Tongue (tissue), 2 donors: ENCODE data around the gene PAK4. TPM values are rescaled to one million over a fixed set of nuclear protein-coding genes. Genes with fewer than 3 reads are reported as not detected.

Experiments used
- DNase-seq: peaks from one replicate; pipeline ENCODE4 v3.0.0-alpha.2; 2015
- total RNA-seq: library from RNA; depleted of rRNA; stranded (reverse); fragments of >200 nt; gene quantifications from one replicate; pipeline ENCODE4 v1.2.3, GENCODE V29; 2014

The PAK4 gene
- total RNA-seq, 1 donor from 2014 or later: 10.3 TPM

DNA sequence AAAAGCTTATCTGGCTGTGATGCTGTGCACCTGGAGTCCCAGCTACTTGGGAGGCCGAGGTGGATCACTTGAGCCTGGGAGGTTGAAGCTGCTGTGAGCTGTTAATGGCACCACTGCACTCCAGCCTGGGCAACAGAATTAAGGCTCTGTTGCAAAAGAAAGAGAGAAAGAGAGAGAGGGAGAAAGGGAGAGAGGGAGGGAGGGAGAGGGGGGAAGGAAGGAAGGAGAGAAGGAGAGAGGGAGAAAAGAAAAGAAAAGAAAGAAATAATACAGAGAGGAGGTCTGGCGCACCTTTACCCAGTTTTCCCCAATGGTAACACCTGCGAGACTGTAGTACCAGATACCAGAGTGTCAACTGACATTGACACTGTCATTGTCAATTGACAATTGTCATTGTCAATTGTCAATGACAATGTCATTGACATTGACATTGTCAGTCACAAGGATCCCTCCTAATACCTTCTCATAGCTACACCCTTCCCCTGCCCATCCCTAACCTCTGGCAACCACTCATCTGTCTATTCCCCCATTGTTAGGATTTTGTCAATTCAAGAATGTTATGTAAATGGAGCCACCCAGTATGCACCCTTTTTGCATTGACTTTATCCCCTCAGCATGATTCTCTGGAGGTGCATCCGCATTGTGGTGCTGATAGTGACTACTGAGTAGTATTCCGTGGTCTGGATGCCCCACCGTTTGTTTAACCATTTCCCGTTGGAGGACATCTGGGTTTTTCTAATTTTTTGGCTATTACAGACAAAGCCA lies 21.3 kb downstream of the PAK4 start:
- no peak for DNase-seq

DNA sequence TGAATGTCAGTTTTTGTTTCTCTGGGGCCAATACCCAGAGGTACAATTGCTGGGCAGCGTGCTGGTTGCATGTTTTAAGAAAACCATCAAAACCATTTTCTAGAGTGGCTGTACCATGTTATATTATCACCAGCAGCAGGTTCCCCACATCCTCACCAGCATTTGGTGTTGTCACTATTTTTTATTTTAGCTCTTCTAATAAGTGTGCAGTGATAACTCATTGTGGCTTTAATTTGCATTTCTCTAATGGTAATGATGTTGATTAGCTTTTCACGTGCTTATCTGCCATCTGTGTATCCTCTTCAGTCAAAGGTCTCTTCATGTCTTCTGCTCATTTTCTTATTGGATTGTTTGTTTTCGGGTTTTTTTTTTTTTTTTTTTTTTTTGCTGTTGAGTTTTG lies 21.9 kb downstream of the PAK4 start:
- no peak for DNase-seq

DNA sequence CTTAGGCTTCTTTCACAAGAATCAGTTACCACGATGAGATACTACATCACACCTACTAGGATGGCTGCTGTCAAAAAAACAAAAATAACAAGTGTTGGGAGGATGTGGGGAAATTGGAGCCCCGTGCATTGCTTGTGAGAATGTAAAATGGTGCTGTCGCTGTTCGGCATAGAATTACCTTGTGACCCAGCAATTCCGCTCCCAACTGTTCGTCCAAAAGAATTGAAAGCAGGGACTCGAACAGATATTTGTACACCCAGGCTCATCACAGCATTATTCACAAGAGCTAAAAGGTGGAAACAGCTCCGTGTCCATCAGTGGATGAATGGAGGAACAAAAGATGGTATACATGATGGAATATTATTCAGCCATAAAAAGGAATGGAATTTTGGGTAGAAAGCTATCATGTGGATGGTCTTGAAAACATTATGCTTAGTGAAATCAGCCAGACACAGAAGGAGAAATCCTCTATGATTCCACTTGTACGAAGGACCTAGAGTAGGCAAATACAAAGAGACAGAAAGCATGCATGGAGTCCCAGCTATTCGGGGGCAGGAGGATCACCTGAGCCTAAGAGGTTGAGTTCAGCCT lies 23.4 kb downstream of the PAK4 start:
- no peak for DNase-seq

DNA sequence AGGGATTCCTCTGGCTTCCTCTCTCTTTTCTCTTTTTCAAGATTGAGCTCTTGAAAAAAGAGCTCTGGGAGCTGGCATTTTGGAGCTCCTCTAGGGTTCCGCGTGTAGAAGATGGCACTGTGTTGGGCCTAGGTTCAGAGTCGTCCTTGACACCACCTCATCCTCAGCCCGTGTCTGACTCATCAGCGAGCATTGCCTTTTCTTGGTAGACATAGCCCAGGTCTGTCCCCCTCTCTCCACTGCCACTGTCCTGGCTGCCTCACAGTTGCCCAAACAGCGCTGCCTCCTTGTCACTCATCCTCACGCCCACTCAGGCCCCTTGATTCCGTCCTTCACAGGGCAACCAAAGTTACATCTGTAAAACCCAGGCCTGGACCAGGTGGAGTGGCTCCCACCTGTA lies 24.6 kb downstream of the PAK4 start:
- no peak for DNase-seq

DNA sequence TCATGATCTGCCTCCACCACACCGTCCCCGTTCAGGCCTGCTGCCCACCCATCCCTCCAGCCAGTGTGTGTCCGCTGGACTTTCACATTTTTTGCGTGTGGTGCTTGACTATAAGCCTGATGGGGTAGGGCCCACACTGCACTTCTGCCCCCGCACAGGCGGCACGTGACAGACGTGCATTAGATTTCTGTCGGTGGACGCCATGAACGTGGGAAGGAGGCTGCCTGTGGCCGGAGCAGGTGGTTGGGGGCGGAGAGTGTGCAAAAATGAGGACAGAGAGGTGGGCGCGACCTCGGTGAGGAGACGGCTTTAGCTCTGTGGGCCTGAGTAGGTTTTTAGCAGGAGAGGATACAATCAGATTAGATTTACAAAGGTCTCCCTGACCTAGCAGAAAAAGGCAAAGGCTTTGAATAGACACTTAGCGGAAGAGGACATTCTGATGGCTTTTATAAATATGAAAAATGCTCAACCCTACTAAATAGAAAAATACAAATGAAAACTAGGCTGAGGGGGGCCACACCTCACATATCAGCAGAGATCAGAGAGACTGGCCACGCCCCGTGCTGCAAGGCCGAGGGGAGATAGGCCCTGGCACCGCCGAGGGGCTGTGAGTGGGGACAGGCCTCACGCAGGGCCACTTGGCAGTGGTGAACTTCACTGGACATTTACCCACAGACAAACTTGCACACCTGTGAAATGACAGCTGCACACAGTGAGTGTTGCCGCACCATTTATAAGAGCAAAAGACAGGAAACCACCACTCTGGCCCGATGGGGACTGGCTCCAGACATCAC lies 25.4 kb downstream of the PAK4 start:
- DNase-seq: no peak

DNA sequence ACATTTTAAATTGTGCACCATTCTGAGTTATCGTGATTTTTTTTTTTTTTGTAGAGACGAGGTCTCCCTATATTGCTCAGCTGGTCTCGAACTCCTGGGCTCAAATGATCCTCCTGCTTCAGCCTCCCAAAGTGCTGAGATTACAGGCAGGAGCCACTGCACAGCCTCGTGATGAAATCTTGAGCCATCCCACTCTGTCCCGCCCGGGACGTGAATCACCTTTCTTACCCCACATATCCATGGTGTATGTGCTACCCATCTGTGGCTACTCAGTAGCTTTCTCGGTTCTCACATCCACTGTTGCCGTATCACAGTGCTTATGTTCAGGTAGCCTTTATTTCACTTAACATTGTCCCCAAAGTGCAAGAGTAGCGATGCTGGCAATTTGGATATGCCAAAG lies 26.5 kb downstream of the PAK4 start:
- no peak for DNase-seq

DNA sequence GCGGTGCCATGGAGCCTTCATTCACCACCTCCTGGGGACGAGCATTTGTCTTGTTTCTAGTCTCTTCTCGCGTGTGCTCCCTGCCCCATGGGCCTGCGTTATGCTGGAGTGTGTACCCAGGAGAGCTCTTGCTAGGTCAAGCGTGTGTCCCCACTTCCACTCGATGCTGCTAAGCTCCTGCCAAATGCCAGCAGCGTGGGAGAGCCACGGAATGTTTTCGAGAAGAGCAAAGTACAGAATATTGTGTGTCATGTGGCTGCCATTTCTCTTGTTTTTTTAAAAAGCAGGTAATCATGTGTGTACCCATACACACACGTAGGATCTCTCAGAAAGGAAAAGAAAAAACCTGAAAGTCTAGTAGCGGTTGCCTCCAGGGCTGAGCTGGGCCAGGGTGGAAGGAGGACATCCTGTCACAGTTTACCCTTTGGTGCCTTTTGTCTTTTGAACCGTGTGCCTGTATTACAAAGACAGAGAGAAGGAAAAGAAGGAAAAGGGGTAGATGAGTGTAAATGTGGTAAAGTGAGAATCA lies 28.6 kb downstream of the PAK4 start:
- peak; percentile 28 for DNase-seq

DNA sequence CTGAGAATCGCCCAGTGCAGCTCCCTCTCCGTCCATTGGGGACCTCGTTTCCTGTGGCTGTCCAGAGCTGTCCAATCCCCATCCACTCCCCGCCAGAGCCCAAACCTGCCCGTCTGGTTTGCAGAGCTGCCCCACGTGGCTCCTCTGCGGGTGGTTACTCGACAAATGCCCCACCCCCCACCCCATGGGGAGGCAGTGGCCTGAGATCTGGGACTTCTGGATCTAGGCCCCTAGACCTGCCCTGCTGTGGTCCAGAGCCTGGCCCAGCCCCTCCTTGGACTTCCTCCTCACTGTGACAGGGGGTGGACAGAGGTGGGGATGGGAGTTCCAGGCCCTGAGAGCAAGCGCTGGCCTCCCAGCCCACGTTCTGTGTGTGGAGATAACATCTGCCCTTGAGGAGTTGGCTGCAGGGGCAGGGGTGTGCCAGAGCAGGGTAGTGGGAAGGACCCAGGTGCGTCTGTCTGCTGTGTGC lies 29.1 kb downstream of the PAK4 start:
- DNase-seq: peak; percentile 37

DNA sequence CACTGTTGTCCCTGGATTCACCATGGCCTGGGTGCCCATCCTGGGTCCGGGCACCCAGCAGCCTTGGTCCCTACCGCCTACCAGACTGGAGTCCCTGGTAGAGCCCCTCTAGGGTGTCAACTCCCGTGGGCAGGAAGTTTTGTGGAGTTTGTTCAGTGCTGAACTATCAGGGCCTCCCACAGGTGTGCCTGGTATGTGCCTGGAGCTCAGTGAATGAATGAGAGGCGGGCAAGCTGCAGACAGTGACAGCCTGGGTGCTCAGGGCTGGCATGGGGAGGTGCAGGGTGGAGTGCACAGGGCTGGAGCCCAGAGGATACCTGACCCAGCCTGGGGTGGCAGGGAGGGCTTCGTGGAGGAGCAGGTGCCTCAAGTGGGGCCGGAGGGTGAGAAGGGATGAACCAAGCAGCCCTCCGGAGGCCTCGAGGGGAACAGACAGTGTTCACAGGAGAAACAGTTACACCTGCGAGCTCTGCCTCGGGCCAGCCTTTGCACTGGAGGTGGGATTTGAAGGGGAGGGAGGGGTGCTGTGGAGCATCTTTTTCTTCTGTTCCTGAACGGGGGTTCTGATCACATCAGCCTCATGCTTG lies 29.6 kb downstream of the PAK4 start:
- DNase-seq: no peak

DNA sequence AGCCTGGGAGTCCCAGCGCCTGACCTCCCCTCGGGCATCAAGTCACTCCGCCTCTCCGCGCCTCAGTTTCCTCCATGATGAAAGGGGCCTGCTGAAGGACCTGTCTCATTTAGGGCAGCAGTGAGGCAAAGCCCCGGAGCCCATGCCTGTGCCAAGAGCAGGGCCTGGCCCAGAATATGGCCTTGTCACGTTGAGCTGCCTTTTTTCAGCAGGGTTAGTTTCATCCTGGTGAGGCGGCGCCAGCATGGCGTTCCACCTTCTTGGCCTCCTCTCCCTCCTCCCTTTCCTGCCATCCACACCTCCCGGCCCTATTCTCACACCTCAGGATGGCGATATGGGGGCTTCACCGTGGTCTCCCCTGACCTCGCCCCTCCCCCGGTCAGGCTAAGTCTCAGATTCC lies 30.2 kb downstream of the PAK4 start:
- no peak for DNase-seq

DNA sequence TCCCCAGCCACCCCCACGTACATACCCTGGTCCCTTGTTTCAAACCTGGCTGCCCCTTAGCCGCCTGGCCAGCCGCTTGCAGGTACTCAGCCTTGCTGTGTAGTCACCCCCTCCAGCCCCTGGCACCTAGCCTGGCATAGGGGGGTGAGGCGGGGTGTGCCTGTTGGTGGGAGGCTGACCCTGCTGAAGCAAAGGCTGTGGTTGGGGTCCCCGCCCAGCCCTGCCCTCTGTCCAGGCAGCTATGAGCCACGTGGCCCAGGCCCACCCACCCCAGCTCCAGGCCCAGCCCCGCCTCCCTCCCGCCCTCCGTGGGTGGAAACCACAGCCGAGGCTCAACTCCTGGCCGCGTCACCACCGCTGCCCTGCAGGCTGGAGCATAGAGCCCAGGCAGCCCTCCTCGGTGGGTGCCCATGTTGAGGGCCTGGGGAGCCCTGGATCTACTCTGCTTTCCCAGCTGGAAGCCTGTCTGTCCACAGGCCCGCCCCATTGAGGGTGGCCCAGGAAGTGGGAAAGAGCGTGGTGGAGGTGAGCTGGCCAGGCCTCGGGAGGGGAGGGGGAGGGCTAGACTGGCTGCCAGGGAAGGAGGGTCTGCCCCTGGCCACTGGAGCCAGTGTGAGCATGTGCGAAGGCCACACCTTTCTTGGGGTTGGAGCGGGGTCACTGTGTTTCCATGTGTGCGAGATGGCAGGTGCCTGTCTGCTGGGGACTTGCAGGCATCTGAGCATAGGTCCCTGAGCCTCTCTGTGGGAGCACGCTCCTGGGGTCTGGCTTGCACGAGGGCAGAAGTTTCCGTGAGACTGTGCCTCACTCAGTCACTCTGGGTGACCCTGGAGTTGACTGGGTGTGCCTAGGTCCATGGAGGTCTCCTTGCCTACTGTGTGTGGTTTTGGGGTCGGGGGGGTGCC lies 31.0 kb downstream of the PAK4 start:
- DNase-seq: no peak

DNA sequence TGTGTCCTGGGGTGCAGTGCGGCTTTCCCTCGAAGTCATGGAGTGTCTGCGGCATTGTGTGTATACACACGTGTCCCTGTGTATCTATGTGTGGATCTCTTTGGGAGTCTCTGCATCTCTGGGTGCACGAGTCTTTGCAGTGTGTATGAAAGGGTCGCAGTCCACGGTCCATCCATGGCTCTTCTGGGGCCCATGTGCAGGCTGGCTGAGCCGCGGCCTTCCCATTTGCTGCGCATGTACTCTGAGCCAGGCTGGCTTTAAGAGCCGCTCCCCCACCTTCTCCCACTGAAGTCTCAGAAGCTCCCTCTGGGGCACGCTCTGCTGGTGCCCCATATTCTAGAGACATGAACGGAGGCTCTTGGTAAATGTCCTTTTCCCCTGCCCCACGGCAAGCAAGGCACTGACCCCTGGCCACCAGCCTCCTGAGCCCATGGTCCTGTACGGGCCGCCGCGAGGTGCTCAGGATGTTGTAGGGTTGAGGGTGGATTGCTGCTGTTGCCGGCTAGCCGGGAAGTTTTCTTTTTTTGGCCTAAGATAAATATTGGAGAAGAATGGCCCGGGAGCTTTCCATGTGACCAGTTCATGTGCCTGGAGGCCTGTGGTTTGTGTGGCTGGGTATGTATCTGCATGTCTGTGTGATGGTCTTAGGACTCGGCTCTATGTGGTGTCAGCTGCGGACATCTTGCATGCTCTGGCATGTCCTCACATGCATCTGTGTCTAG lies 31.9 kb downstream of the PAK4 start:
- no peak for DNase-seq

DNA sequence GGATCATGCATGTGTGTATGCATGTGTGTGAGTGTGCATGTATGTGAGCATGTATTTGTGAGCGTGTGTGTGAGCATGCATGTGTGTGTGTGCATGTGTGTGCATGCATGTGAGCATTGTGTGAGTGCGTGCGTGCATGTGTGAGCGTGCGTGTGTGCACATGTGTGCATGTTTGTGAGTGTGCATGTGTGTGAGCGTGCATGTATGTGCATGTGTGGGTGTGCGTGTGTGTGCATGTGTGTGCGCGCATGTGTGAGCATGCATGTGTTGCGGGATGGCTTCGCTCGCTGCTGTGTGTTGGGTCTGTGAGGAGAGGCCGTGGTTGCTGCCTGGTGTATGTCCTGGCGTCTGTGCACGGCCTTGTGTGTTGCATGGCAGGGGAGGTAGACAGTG lies 32.4 kb downstream of the PAK4 start:
- no peak for DNase-seq

DNA sequence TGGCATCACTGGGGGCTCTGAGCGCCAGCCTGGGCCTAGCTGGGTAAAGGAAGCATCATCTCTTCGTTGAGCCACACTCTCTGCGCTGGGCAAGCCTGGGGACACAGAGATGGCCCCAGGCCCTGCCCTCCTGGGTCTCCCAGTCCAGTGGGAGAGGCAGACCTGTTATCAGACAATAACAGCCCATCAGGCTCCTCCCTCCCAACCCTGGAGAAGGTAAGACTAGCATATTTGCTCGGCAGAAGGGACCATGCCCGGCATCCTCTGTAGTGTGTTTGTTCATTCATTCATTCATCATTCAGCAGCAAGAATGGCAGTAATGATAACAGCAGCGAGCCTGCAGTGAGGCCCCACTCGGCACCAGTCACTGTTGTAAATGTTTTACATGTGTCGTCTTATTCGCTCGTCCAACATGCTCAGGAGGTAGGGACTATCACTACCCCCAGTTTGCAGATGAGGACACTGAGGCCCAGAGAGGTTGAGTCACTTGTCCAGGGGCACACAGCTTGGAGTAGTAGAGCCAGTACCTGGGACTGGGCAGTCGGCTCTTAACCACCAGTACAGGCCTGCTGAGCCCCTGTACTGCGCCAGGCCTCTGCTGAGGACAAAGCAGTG lies 33.2 kb downstream of the PAK4 start:
- DNase-seq: no peak

DNA sequence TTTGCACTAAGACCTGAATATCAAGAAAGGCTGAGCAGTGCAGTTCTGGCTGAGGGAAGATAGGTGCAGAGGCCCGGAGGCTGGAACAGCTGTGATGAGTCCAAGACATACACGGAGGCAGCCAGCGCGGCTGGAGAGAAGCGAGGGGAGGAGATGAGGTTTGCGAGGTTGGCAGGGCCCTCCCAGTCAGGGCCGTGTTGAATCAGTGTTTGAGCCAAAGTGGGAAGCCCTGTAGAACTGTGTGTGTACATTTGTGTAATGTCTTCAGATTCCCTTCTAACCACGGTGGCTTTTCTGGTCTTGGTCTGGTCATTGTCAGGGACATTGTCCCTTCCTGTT lies 34.9 kb downstream of the PAK4 start:
- peak; percentile 78 for DNase-seq

DNA sequence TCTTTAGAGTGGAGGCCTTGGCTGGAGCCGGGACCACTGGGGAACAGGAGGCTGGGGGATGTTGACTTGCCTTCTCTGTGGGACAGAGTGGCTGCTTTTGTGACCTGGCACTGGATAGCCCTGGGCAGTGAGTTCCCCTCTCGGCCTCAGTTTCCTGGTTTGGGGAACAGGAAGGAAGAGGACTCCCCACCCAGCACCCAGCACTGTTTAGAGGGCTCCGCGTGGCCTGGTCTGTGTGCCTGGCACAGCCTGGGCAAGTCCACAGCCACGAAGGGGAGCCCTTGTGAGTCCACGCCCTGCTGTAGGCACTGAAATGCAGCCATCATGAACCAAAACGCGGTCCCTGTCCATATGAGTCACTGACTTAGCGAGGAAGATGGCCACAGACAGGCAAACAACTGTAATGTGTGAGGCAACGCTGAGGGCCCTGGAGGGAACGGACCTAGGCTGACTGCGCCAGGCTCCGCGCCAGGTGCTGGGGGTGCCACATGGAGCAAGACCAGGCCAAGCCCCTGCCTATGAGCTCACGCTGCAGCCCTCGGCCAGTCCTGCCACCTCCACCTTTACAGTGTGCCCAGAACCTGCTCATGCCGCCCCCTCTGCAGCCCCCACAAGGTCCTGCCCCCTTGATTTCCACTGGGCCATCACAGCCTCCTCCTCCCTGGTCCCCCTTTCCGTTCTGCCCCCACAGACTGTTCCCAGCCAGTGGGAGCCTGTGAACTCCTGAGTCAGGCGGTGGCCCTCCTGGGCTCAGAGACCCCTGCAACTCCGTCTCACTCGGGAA lies 35.5 kb downstream of the PAK4 start:
- no peak for DNase-seq

DNA sequence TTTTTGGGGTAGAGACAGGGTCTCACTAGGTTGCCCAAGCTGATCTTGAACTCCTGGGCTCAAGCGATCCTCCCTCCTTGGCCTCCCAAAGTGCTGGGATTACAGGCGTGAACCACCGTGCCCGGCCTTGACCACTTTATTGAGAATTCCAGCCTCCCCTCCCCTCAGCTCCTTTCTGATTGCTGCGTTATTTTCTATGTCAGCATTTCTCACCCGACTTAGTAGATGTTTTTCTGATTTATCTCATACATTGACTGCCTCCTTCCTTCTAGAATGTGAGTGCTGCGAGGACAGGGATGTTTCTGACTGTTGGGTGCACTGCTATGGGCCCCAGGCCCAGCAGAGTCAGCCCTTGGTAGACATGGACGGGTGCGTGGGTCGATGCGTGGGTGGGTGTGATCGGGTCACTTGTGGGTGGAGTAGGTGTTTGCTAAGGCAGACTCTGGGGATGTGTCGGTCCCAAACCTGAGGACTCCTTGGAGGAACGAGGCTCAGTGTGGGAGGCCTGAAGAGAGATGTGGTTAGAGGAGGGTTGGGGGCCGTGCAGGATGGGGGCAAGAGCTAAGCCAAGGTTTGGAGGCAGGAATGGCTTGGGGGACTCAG lies 37.0 kb downstream of the PAK4 start:
- no peak for DNase-seq

DNA sequence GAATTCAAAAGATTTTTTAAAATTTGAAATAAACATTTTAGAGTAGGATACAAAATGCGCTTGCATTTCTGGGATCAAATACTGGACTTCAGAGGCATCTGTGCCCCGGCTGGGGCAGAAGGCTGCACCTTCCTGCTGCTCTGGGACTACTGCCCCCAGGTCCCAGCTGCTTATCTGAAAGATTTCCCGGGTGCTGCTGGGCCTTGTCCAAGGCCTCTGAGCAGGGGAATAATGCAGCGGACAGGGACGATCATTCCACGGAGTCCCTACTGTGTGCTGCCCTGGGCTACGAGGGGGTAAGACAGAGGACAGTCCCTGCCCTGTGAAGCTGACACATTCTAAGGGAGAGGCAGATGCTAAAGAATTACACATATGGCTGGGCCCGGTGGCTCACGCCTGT lies 38.0 kb downstream of the PAK4 start:
- no peak for DNase-seq

DNA sequence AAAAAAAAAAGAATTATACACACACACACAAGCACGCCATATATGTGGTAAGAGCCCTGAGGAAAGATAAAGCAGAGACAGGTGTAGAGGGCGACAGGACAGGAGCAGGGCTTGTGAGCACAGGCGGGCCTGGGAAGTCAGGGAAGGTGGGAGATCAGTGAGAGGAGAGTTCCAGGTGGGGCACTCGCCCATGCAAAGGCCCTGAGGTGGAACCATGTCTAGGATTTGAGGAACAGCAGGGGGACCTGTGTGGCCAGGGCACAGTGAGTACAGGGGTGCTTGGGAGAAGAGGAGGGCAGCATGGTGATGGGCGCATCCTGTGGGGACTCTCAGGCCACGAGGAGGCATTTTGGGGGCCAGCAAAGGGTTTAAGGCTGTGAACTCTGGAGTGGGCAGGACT lies 38.7 kb downstream of the PAK4 start:
- no peak for DNase-seq
